GM06990 (cell line): ENCODE data around the gene GCK.
"Not testable (repeated sequence)": the region's sequence is repeated elsewhere in the genome, so short reads cannot be mapped to it uniquely, and the experiment has no call there.

Source experiments
- DNase-seq: peaks from one replicate; pipeline ENCODE4 v3.0.0-alpha.2; 2011; ENCODE audit not compliant: insufficient read length; ENCODE audit errors: extremely low read depth
- H3K27me3 ChIP-seq: replicated peaks from 2 replicates; pipeline ENCODE4 v1.6.0; 2011; ENCODE audit warnings: low read length; ENCODE audit not compliant: control insufficient read depth, insufficient read depth
- H3K36me3 ChIP-seq: 2 replicates; pipeline ENCODE4 v1.5.1; 2011; ENCODE audit warnings: low read length; ENCODE audit not compliant: control insufficient read depth, insufficient read depth
- H3K4me3 ChIP-seq: replicated peaks from 2 replicates; pipeline ENCODE4 v1.5.1; 2011; ENCODE audit warnings: low read depth, mild to moderate bottlenecking, control low read depth, low read length
- CTCF ChIP-seq: IDR thresholded peaks from 2 replicates; pipeline ENCODE4 v1.5.1; 2011; ENCODE audit warnings: low read length, control low read depth, mild to moderate bottlenecking, inconsistent platforms; ENCODE audit not compliant: insufficient read depth, poor library complexity, severe bottlenecking

Gene GCK

GRCh38 chr7:44176486-44176885 lies 12.8 kb downstream of the GCK start:
- TF ChIP-seq CTCF: no peak
- Histone ChIP-seq H3K4me3 (no peak overlapping the region), H3K27me3 (no peaks in the 10 kb centered on the region; the same call in 1 of the 2 replicates), H3K36me3 (no peaks in the 10 kb centered on the region)
- DNase-seq: no peak

- Histone ChIP-seq H3K4me3 (no peak overlapping the region), H3K36me3 (no peaks in the 10 kb centered on the region), H3K27me3 (no peaks in the 10 kb centered on the region; the same call in 1 of the 2 replicates)
- DNase-seq: no peak
- no peak for TF ChIP-seq CTCF
These were observed 13.5 kb downstream of the GCK start for GRCh38 chr7:44175730-44176129.

GRCh38 chr7:44174694-44174948 lies 14.6 kb downstream of the GCK start:
- H3K4me3 ChIP-seq, H3K27me3 ChIP-seq, DNase-seq, H3K36me3 ChIP-seq: not testable (repeated sequence)

- no peak for DNase-seq
- Histone ChIP-seq H3K4me3 (no peak overlapping the region), H3K27me3 (no peaks in the 10 kb centered on the region; the same call in 1 of the 2 replicates), H3K36me3 (no peaks in the 10 kb centered on the region)
- TF ChIP-seq CTCF: no peak
These were observed 15.1 kb downstream of the GCK start for GRCh38 chr7:44173911-44174693.

- Histone ChIP-seq H3K36me3 (no peaks in the 10 kb centered on the region), H3K27me3 (no peaks in the 10 kb centered on the region; the same call in 1 of the 2 replicates), H3K4me3 (no peak overlapping the region)
- no peak for TF ChIP-seq CTCF
- DNase-seq: no peak
These were observed 16.3 kb downstream of the GCK start for GRCh38 chr7:44172803-44173424.

- Histone ChIP-seq H3K4me3 (no peak overlapping the region), H3K27me3 (no peaks in the 10 kb centered on the region; the same call in 1 of the 2 replicates), H3K36me3 (no peaks in the 10 kb centered on the region)
- no peak for TF ChIP-seq CTCF
- DNase-seq: no peak
These were observed 16.9 kb downstream of the GCK start for GRCh38 chr7:44172352-44172751.

GRCh38 chr7:44171901-44172300 lies 17.3 kb downstream of the GCK start:
- H3K4me3 ChIP-seq, H3K27me3 ChIP-seq, H3K36me3 ChIP-seq, DNase-seq: not testable (repeated sequence)
